ENCODE measurements around the gene MEAF6. TPM values are rescaled to one million over a fixed set of nuclear protein-coding genes. Genes with fewer than 3 reads are reported as not detected.
A peak's percentile ranks its signal among the peaks of the same experiment; 100 is the strongest.
"Not testable (repeated sequence)": the region's sequence is repeated elsewhere in the genome, so short reads cannot be mapped to it uniquely, and the experiment has no call there.

Gene MEAF6
- total and polyA plus RNA-seq, 9 donors, result 36.5 to 54.8 (median 43.4) TPM

DNA sequence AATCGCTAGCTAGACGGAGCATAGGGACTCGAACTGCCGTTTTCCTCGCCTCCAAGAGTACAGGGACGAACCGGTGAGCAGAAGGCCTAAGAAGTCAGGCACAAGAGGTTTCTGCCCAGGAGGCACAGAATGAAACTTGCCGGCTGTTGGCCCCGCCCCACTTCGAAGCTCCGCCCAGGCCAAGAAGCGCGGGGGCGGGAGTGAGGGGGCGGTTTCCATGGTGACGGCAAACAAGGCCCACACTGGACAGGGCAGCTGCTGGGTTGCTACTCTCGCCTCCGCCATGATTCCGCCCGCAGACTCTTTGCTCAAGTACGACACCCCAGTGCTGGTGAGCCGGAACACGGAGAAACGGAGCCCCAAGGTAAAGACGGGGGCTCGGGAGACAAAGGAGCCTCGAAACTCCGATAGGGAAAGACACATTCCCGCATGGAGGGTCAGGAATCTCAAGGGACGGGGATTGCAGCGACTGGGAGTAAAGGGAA, 42.2 kb upstream of the MEAF6 start, which contains the start of gene DNALI1:
Gene DNALI1 (plus strand): TSS at position 229 of the 485 bp plus-strand sequence. CDS start 55 bp downstream, at position 284.
- Histone ChIP-seq H3K9me3 (replicated peaks; ENCODE audit: control insufficient read depth, low read depth, low read length) (no peaks in the 10 kb centered on the region), H3K27ac (ENCODE audit: low read length) (peak within 1 kb of the TSS; percentile 31), H3K4me3 (ENCODE audit: low read length) (peak within 1 kb of the TSS; percentile 40), H3K4me1 (ENCODE audit: control insufficient read depth, insufficient read depth, low read length) (peaks cover 40% of the 10 kb centered on the region), H3K27me3 (ENCODE audit: control insufficient read depth, insufficient read depth, low read length) (no peaks in the 10 kb centered on the region), H3K36me3 (ENCODE audit: control insufficient read depth, insufficient read depth, low read length) (peaks cover 11% of the 10 kb centered on the region)
- 3% methylated on average over 31 of the region's 31 CpGs for WGBS (ENCODE audit: insufficient coverage)
- DNase-seq, result peak; percentile 84

- Histone ChIP-seq H3K36me3 (ENCODE audit: control insufficient read depth, insufficient read depth, low read length) (peaks cover 5% of the 10 kb centered on the region), H3K9me3 (replicated peaks; ENCODE audit: control insufficient read depth, low read depth, low read length) (no peaks in the 10 kb centered on the region), H3K27ac (ENCODE audit: low read length) (peak within 1 kb of the TSS; percentile 86), H3K27me3 (ENCODE audit: control insufficient read depth, insufficient read depth, low read length) (no peaks in the 10 kb centered on the region), H3K4me3 (ENCODE audit: low read length) (peak within 1 kb of the TSS; percentile 97), H3K4me1 (ENCODE audit: control insufficient read depth, insufficient read depth, low read length) (peaks cover 28% of the 10 kb centered on the region)
- DNase-seq, result peak; percentile 98
- WGBS (ENCODE audit: insufficient coverage), result 10% methylated on average over 51 of the region's 54 CpGs
These were observed 39.6 kb upstream of the MEAF6 start, which contains the start of gene SNIP1 for GRCh38 chr1:37553927-37554808. Gene SNIP1 (minus strand): TSS chr1:37554293. CDS start chr1:37554229, 64 bp downstream.

- H3K27ac ChIP-seq (ENCODE audit: low read length), result peak overlapping the region; percentile 86
- H3K36me3 ChIP-seq (ENCODE audit: control insufficient read depth, insufficient read depth, low read length), result peaks cover 5% of the 10 kb centered on the region
- H3K9me3 ChIP-seq (replicated peaks; ENCODE audit: control insufficient read depth, low read depth, low read length), result no peaks in the 10 kb centered on the region
- 0% methylated on average over 7 of the region's 11 CpGs for WGBS (ENCODE audit: insufficient coverage)
- no peak for DNase-seq
- H3K27me3 ChIP-seq (ENCODE audit: control insufficient read depth, insufficient read depth, low read length), result no peaks in the 10 kb centered on the region
- peaks cover 28% of the 10 kb centered on the region for H3K4me1 ChIP-seq (ENCODE audit: control insufficient read depth, insufficient read depth, low read length)
- H3K4me3 ChIP-seq (ENCODE audit: low read length), result peak overlapping the region; percentile 97
These were observed 39.0 kb upstream of the MEAF6 start for GRCh38 chr1:37553598-37553926.

DNA sequence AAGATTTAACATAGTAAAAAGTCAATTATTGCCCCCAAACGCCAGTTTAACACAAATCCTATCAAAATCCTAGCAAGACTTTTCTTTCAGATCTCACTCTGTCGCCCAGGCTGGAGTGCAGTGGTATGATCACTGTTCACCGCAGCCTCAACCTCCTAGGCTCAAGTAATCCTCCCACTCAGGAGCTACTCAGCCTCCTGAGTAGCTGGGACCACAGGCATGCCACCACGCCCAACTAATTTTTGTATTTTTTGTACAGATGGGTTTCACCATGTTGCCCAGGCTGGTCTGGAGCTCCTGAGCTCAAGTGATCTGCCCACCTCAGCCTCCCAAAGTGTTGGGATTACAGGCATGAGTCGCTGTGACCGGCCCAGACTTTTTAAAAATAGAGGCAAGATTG, 34.8 kb upstream of the MEAF6 start:
- Histone ChIP-seq H3K4me1 (ENCODE audit: control insufficient read depth, insufficient read depth, low read length) (peaks cover 13% of the 10 kb centered on the region), H3K36me3 (ENCODE audit: control insufficient read depth, insufficient read depth, low read length) (peaks cover 31% of the 10 kb centered on the region), H3K9me3 (replicated peaks; ENCODE audit: control insufficient read depth, low read depth, low read length) (no peaks in the 10 kb centered on the region), H3K27me3 (ENCODE audit: control insufficient read depth, insufficient read depth, low read length) (no peaks in the 10 kb centered on the region), H3K4me3 (ENCODE audit: low read length) (no peak overlapping the region), H3K27ac (ENCODE audit: low read length) (no peak overlapping the region)
- DNase-seq, result no peak
- WGBS (ENCODE audit: insufficient coverage), result 82% methylated on average over 2 of the region's 6 CpGs

GRCh38 chr1:37545019-37545418, 30.5 kb upstream of the MEAF6 start:
- no peak overlapping the region for H3K4me3 ChIP-seq (ENCODE audit: low read length)
- no peaks in the 10 kb centered on the region for H3K9me3 ChIP-seq (replicated peaks; ENCODE audit: control insufficient read depth, low read depth, low read length)
- H3K36me3 ChIP-seq (ENCODE audit: control insufficient read depth, insufficient read depth, low read length), result peaks cover 41% of the 10 kb centered on the region
- DNase-seq, result no peak
- no peaks in the 10 kb centered on the region for H3K27me3 ChIP-seq (ENCODE audit: control insufficient read depth, insufficient read depth, low read length)
- H3K27ac ChIP-seq (ENCODE audit: low read length), result no peak overlapping the region
- WGBS (ENCODE audit: insufficient coverage), result 92% methylated on average over 5 of the region's 5 CpGs
- H3K4me1 ChIP-seq (ENCODE audit: control insufficient read depth, insufficient read depth, low read length), result no peaks in the 10 kb centered on the region

DNA sequence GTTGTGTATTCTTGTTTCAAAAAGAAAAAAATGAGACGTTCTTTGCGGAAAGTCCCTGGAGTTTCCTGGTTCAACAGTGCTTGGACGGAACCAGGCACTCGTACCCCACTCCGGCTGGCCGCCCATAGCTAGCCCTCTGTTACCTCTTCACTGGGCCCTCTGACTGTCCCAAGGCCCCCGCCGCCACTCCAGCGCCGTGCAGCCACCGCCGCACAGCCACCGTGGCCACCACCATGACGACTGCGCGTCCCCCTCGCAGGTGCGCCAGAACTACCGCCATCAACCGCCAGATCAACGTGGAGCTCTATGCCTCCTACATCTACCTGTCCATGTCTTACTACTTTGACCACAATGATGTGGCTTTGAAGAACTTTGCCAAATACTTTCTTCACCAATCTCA, 30.0 kb upstream of the MEAF6 start:
- H3K36me3 ChIP-seq (ENCODE audit: control insufficient read depth, insufficient read depth, low read length), result peaks cover 45% of the 10 kb centered on the region
- no peak for DNase-seq
- 97% methylated on average over 21 of the region's 21 CpGs for WGBS (ENCODE audit: insufficient coverage)

DNA sequence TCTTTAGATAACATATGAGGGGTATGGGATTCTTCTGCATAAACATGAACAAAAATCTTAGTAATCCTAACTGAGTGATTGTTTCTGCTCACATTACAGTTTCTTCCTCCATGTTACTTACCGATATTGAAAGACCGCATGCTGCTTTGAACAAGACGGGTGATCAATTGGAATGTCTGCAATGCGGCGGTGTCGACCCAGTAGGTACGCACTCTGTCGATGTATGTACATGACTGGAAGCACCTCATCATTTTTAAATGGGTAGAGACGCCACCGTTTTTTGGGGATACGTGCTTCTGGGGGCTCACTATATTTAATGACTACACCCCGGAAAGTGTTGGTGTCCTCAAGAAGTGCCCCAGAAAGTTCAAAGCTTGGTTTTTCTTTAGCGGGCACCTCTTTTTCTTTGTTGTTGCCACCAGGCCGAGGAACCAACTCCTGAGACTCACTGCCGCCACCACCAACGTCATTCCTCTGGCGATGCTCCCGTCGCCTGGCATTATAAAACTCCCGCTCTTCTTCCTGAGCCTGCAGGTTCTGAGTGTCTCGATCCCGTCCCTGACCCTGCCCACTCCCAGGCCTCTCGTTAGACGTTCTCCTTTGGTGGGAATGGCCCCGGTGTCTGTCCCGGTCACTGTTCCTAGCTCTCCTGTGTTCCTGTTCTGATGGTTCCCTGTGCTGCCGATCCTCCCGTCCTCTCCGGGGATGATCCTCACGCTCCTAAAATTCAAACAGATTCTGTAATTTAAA, 25.6 kb upstream of the MEAF6 start:
- H3K4me3 ChIP-seq (ENCODE audit: low read length), result no peak overlapping the region
- no peaks in the 10 kb centered on the region for H3K4me1 ChIP-seq (ENCODE audit: control insufficient read depth, insufficient read depth, low read length)
- WGBS (ENCODE audit: insufficient coverage), result 94% methylated on average over 30 of the region's 30 CpGs
- H3K27me3 ChIP-seq (ENCODE audit: control insufficient read depth, insufficient read depth, low read length), result no peaks in the 10 kb centered on the region
- H3K36me3 ChIP-seq (ENCODE audit: control insufficient read depth, insufficient read depth, low read length), result peaks cover 60% of the 10 kb centered on the region
- no peak overlapping the region for H3K27ac ChIP-seq (ENCODE audit: low read length)
- DNase-seq, result no peak
- H3K9me3 ChIP-seq (replicated peaks; ENCODE audit: control insufficient read depth, low read depth, low read length), result no peaks in the 10 kb centered on the region

More for the DNA sequence above, 30.0 kb upstream of the MEAF6 start:
- Histone ChIP-seq H3K27ac (ENCODE audit: low read length) (no peak overlapping the region), H3K27me3 (ENCODE audit: control insufficient read depth, insufficient read depth, low read length) (no peaks in the 10 kb centered on the region), H3K4me1 (ENCODE audit: control insufficient read depth, insufficient read depth, low read length) (no peaks in the 10 kb centered on the region), H3K4me3 (ENCODE audit: low read length) (no peak overlapping the region), H3K9me3 (replicated peaks; ENCODE audit: control insufficient read depth, low read depth, low read length) (no peaks in the 10 kb centered on the region)

DNA sequence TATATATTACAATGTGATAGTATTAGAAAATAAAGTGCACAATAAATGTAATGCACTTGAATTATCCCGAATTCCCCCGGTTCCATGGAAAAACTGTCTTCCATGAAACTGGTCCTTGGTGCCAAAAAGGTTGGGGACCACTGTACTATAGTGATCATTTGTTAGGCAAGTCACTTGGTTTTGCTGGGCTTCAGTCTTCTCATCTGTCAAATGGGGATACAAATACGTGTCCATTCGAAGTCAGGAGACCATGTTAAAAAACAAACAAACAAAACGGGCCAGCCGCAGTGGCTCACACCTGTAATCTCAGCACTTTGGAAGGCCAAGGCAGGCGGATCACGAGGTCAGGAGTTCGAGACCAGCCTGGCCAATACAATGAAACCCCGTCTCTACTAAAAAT, 24.6 kb upstream of the MEAF6 start:
- not testable (repeated sequence) for H3K4me1 ChIP-seq (ENCODE audit: control insufficient read depth, insufficient read depth, low read length); H3K4me3 ChIP-seq (ENCODE audit: low read length); H3K27me3 ChIP-seq (ENCODE audit: control insufficient read depth, insufficient read depth, low read length); H3K27ac ChIP-seq (ENCODE audit: low read length); DNase-seq; H3K9me3 ChIP-seq (replicated peaks; ENCODE audit: control insufficient read depth, low read depth, low read length)
- 94% methylated on average over 5 of the region's 10 CpGs for WGBS (ENCODE audit: insufficient coverage)
- peaks cover 51% of the 10 kb centered on the region for H3K36me3 ChIP-seq (ENCODE audit: control insufficient read depth, insufficient read depth, low read length)

- H3K36me3 ChIP-seq (ENCODE audit: control insufficient read depth, insufficient read depth, low read length), result peaks cover 46% of the 10 kb centered on the region
- no peaks in the 10 kb centered on the region for H3K9me3 ChIP-seq (replicated peaks; ENCODE audit: control insufficient read depth, low read depth, low read length)
- H3K27me3 ChIP-seq (ENCODE audit: control insufficient read depth, insufficient read depth, low read length), result no peaks in the 10 kb centered on the region
- 83% methylated on average over 1 of the region's 2 CpGs for WGBS (ENCODE audit: insufficient coverage)
- no peak overlapping the region for H3K27ac ChIP-seq (ENCODE audit: low read length)
- H3K4me3 ChIP-seq (ENCODE audit: low read length), result no peak overlapping the region
- no peaks in the 10 kb centered on the region for H3K4me1 ChIP-seq (ENCODE audit: control insufficient read depth, insufficient read depth, low read length)
- no peak for DNase-seq
These were observed 22.8 kb upstream of the MEAF6 start for GRCh38 chr1:37537378-37537777.

Data from muscle of leg (tissue), 11 donors.